Erythroblast (primary cell): ENCODE data around the gene PTGFRN.

Experiments used
- GATA1 ChIP-seq: IDR thresholded peaks from 2 replicates; pipeline ENCODE4 v1.6.1; 2011; ENCODE audit warnings: low read depth, mild to moderate bottlenecking, control low read depth, low read length, moderate library complexity
- POLR2A ChIP-seq: IDR thresholded peaks from 2 replicates; pipeline ENCODE4 v1.6.1; 2011; ENCODE audit warnings: mild to moderate bottlenecking, low read length

DNA sequence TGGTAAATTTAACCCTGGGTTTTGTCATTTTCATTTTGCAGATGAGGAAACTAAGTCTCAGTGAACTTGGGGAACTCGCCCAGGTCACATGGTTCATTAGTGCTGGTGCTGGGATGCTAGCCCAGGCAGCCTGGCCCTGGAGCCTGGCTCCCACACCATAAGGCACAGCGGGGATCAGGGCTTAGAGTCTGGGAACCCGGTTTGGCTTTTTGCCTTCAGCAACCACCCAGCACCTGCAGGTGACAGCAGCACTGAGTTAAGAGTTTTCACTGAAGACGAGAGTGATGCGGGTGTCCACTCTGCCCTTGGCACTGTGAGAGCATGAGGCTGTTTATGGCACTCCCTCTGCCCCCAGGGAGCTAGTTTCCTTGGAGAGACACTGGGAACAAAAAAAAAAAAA lies 73.4 kb downstream of the PTGFRN start:
- TF ChIP-seq POLR2A: no peak
- no peak for TF ChIP-seq GATA1
